RWPE1 (cell line): ENCODE data around the gene OR1J1.

Source experiments
- CTCF ChIA-PET: fragments of 350-600 bp; sonication (Branson Sonifier 250); formaldehyde crosslinking; extraction: SDS; loops from one replicate; lab custom pipeline; 2021; lab: Yijun Ruan, JAX
- POLR2A ChIA-PET: fragments of 400-600 bp; formaldehyde crosslinking; extraction: SDS; loops from one replicate; lab custom pipeline; 2020; ENCODE audit warnings: antibody characterized with exemption; ENCODE audit not compliant: low non-redundant PET; lab: Yijun Ruan, JAX
- DNase-seq: peaks from one replicate; pipeline ENCODE4 v3.0.0; 2012; ENCODE audit warnings: low spot score
- H3K27ac ChIP-seq: fragments of 450-650 bp; 2 replicates; pipeline ENCODE4 v1.5.1; 2017
- TF ChIP-seq, protein P1 (sequence below): fragments of 450-650 bp; conservative IDR thresholded peaks from 2 replicates; pipeline ENCODE4 v1.5.1; 2017; ENCODE audit warnings: low read depth, mild to moderate bottlenecking

Gene OR1J1

DNA sequence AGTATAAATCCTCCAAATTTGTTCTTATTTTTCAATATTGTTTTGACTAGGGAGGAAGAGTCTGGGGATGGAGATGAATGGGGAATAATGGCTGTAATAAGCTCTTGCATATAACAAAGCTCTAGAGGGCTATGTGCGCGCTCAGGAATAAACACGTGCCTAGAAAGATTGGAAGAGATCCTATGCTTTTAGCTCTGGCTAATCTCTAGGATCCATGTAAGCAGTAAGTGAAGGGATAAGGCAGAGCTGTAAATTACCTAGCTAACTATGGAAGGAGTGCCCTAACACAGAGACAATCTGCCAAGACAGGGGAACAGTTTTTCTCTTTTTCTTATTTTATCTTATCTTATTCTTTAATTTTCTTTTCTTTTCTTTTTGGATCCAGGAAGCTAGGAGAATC, 21.6 kb downstream of the OR1J1 start:
- ChIA-PET POLR2A (no interaction called here), CTCF (interaction anchor here (0.6 to 0.7 kb wide), 4 partner anchors 29 to 525 kb away, joined by 3 read pairs; no protein-coding TSS in a partner anchor)
- TF ChIP-seq, protein P1, sequence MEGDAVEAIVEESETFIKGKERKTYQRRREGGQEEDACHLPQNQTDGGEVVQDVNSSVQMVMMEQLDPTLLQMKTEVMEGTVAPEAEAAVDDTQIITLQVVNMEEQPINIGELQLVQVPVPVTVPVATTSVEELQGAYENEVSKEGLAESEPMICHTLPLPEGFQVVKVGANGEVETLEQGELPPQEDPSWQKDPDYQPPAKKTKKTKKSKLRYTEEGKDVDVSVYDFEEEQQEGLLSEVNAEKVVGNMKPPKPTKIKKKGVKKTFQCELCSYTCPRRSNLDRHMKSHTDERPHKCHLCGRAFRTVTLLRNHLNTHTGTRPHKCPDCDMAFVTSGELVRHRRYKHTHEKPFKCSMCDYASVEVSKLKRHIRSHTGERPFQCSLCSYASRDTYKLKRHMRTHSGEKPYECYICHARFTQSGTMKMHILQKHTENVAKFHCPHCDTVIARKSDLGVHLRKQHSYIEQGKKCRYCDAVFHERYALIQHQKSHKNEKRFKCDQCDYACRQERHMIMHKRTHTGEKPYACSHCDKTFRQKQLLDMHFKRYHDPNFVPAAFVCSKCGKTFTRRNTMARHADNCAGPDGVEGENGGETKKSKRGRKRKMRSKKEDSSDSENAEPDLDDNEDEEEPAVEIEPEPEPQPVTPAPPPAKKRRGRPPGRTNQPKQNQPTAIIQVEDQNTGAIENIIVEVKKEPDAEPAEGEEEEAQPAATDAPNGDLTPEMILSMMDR: no peak
- DNase-seq: no peak
- no peak overlapping the region for H3K27ac ChIP-seq

DNA sequence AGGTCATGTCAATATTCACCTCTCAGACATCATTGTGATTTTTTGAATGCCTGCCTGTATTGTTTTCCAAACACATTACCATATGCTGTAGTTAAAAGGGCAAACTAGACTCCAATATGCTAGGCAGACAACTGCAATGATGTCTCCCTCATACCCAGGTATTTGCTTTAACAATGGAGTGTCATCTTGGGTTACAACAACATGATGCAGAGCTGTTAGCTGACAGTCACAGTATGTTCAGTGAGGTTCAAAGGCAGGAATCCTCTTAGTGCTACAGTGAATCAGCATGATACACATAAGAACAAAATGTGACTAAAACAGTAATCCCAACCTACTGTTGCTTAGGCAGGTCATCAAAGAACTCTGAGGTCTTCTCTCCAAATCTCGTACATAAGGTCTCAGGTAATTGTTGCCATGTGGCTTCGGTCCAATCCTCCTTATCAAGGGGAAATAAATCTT, 24.0 kb downstream of the OR1J1 start:
- ChIA-PET CTCF (interaction anchor here (0.9 to 1.3 kb wide), 2 partner anchors 11 to 54 kb away, joined by 4 read pairs; no protein-coding TSS in a partner anchor), POLR2A (no interaction called here)
- DNase-seq: no peak
- TF ChIP-seq, protein P1: no peak
- no peak overlapping the region for H3K27ac ChIP-seq

DNA sequence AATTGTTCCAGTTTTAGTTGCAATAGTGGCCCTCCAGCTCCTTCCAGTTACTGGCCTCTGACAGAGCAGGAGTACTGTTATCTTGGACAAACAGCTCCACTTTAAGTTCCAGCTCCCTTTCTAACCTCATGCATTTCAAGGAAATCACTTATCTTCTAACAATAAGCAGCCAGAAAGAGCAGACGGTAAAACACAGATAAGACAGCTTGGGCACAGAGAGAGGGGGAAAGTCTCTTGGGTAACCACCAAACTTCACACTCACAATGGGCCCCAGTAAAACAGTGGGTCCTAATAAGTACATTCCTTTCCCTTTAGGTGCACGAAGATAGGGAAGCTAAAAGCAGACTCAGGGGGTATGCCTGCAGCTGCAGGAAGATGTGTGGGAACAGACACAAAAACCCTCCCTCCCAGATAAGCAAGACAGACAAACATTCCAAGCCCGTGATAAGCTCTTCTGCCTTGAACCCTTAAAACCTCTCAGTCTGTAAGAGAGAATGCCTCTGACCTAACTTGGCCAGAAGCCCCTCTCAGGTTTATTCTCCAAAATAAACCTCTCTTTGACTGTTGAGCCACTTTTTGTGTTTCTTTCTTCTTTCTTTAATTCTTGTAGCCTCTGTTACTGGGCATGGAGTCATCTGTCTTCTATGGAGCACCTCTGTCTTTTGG, 30.8 kb downstream of the OR1J1 start:
- TF ChIP-seq, protein P1: no peak
- ChIA-PET CTCF (interaction anchor here (0.6 kb wide), 1 partner anchor 23 kb away, joined by 3 read pairs; no protein-coding TSS in a partner anchor), POLR2A (no interaction called here)
- no peak overlapping the region for H3K27ac ChIP-seq
- no peak for DNase-seq

DNA sequence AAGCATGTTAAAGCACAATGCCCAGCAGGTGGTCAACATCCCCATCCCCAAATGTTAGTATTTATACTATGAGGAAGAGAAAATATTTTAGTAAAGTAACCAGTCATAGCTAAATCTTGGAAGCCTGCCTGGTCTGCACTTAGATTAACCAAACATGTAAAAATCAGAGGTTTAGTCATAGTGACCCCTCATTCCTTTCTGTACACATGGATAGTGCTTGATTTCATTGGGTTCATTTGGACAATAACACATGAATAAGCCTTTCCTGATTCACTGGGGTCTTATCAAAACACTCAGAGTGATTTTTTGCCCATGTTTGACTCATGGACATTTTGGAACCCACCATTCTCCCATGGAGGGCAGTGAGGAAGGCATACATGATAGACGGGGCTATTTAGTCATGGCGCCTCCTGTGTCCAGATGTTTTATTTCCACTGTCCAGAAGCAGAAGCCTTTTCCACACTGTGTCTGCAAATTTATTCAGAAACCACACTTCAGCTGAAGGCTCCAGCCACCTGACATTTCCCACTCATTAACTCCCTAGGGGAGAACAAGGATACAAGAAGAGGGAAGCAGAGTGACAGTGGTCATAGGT, 32.5 kb downstream of the OR1J1 start:
- ChIA-PET POLR2A (no interaction called here), CTCF (interaction anchor here (0.6 kb wide), 2 partner anchors 29 to 242 kb away, joined by 3 read pairs; no protein-coding TSS in a partner anchor)
- H3K27ac ChIP-seq: no peak overlapping the region
- TF ChIP-seq, protein P1: no peak
- no peak for DNase-seq

DNA sequence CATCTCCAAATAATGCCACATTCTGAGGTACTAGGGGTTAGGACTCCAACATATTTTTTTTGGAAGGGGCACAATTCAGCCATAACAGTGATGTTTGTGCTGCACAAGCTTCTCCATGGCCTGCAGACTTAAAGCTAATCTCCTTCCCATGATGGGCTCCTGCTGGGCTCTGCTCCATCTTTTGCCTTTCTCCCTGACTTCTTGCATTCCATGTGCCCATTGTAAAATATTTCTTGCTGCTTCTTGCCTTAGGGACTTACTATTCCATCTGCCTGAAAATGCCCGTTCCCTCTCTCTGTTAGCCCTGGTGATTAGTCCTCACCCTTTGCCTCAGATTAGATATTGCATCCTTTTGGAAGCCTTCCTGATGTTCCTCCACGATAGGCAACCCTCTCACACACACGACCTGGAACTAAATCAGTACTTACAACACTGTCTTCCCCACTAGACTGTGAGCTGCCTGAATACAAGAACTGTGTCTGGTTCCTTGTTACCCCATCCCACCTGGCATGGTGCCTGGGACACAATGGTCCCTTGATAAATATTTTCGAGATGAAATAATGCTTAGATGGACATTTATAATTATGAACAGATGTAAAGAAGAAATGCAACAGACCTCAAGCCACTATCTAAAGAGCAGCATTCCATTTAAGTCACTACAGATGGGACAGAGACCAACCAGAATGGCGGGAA, 33.5 kb downstream of the OR1J1 start:
- H3K27ac ChIP-seq: no peak overlapping the region

More for the DNA sequence above, 33.5 kb downstream of the OR1J1 start:
- POLR2A ChIA-PET: no interaction called here
- no peak for DNase-seq
- TF ChIP-seq, protein P1: no peak
- CTCF ChIA-PET: interaction anchor here (0.5 to 0.6 kb wide), 2 partner anchors 13 to 17 kb away, joined by 4 to 8 read pairs; no protein-coding TSS in a partner anchor
